Tibial artery (tissue), 4 donors: ENCODE data around the gene SNX25.

Experiments used
- DNase-seq, 2 donors: peaks; one replicate each; pipeline ENCODE4 v3.0.0-alpha.2; 2019
- H3K27ac ChIP-seq, 2 donors: fragments of 200-600 bp; sonication (generic) in 1 of 2; 1 replicate in 1 of 2; 2 replicates in 1 of 2; pipeline ENCODE4 v1.5.1; 2018 to 2019; ENCODE audit warnings: mild to moderate bottlenecking in 1 of 2
- H3K27me3 ChIP-seq, 2 donors: fragments of 200-600 bp; sonication (generic) in 1 of 2; one replicate each; pipeline versions ENCODE4 v1.5.1 to v1.6.0; 2016 to 2019
- H3K36me3 ChIP-seq, 3 donors: fragments of 200-600 bp; sonication (generic) in 2 of 3; one replicate each; pipeline ENCODE4 v1.5.1; 2016 to 2019; ENCODE audit warnings: mild to moderate bottlenecking in 2 of 3
- H3K4me1 ChIP-seq, 4 donors: fragments of 200-600 bp; sonication (generic) in 2 of 4; 1 replicate in 3 of 4; 2 replicates in 1 of 4; pipeline ENCODE4 v1.5.1; 2016 to 2019
- H3K4me3 ChIP-seq, 2 donors: fragments of 200-600 bp; sonication (generic) in 1 of 2; 1 replicate in 1 of 2; 2 replicates in 1 of 2; pipeline ENCODE4 v1.5.1; 2018 to 2019; ENCODE audit warnings: mild to moderate bottlenecking in 2 of 2
- H3K9me3 ChIP-seq, 3 donors: fragments of 200-600 bp; sonication (generic) in 1 of 3; one replicate each; pipeline ENCODE4 v1.5.1; 2016 to 2019
- CTCF ChIP-seq, 2 experiments: fragments of 200-600 bp in 1 of 2; fragments of 450-650 bp in 1 of 2; IDR thresholded peaks; one replicate each; pipeline ENCODE4 v1.5.1; 2017 to 2019; ENCODE audit warnings: antibody characterized with exemption in 2 of 2, mild to moderate bottlenecking in 1 of 2, moderate library complexity in 1 of 2
- intact Hi-C: fragments of 100-400 bp; cut with DNase I; formaldehyde crosslinking; loops from one replicate; pipeline ENCODE4 v1.15.0; 2023; ENCODE audit warnings: low total_unique reads

The SNX25 gene

GRCh38 chr4:185404031-185404430 lies 194.6 kb downstream of the SNX25 start:
- intact Hi-C loops = no loop called here
- H3K36me3 ChIP-seq = peaks cover 33 to 81% (median 66%) of the 10 kb centered on the region in 3 donors
- no peak overlapping the region for H3K4me3 ChIP-seq
- DNase-seq = no peak
- H3K4me1 ChIP-seq = peaks cover 0 to 24% (median 5%) of the 10 kb centered on the region in 4 donors
- no peak for TF ChIP-seq CTCF (IDR thresholded peaks at IDR 0.05)
- H3K27ac ChIP-seq = peak overlapping the region in 1 of 2 donors; percentile 50
- no peaks in the 10 kb centered on the region for H3K27me3 ChIP-seq
- H3K9me3 ChIP-seq = no peaks in the 10 kb centered on the region

GRCh38 chr4:185405296-185405999 lies 196.1 kb downstream of the SNX25 start:
- no peak overlapping the region for H3K4me3 ChIP-seq
- H3K4me1 ChIP-seq = peaks cover 0 to 18% (median under 1%) of the 10 kb centered on the region in 4 donors
- DNase-seq = no peak
- intact Hi-C loops = no loop called here
- peaks cover 30 to 75% (median 65%) of the 10 kb centered on the region in 3 donors for H3K36me3 ChIP-seq
- H3K9me3 ChIP-seq = no peaks in the 10 kb centered on the region
- H3K27ac ChIP-seq = peak overlapping the region in 1 of 2 donors; percentile 6
- no peak for TF ChIP-seq CTCF (IDR thresholded peaks at IDR 0.05)
- no peaks in the 10 kb centered on the region for H3K27me3 ChIP-seq

GRCh38 chr4:185408432-185408831 lies 199.0 kb downstream of the SNX25 start:
- intact Hi-C loops = no loop called here
- H3K4me1 ChIP-seq = peaks cover 0 to 8% (median 0%) of the 10 kb centered on the region in 4 donors
- no peak for DNase-seq
- no peak for TF ChIP-seq CTCF (IDR thresholded peaks at IDR 0.05)
- peaks cover 21 to 66% (median 55%) of the 10 kb centered on the region in 3 donors for H3K36me3 ChIP-seq
- no peak overlapping the region for H3K27ac ChIP-seq
- H3K4me3 ChIP-seq = no peak overlapping the region
- no peaks in the 10 kb centered on the region for H3K27me3 ChIP-seq
- H3K9me3 ChIP-seq = no peaks in the 10 kb centered on the region

GRCh38 chr4:185411849-185412248 lies 202.5 kb downstream of the SNX25 start:
- Histone ChIP-seq H3K4me1 (peaks cover 0 to 6% (median 0%) of the 10 kb centered on the region in 4 donors), H3K27ac (peak overlapping the region; percentile 9 to 21), H3K36me3 (peaks cover 21 to 64% (median 62%) of the 10 kb centered on the region in 3 donors), H3K4me3 (no peak overlapping the region), H3K27me3 (no peaks in the 10 kb centered on the region), H3K9me3 (no peaks in the 10 kb centered on the region)
- intact Hi-C loops = no loop called here
- DNase-seq = no peak
- TF ChIP-seq CTCF (IDR thresholded peaks at IDR 0.05) = no peak

- H3K27me3 ChIP-seq = no peaks in the 10 kb centered on the region
- intact Hi-C loops = no loop called here
- no peak for DNase-seq
- H3K36me3 ChIP-seq = peaks cover 27 to 70% (median 67%) of the 10 kb centered on the region in 3 donors
- TF ChIP-seq CTCF (IDR thresholded peaks at IDR 0.05) = no peak
- no peaks in the 10 kb centered on the region for H3K9me3 ChIP-seq
- H3K4me3 ChIP-seq = no peak overlapping the region
- H3K4me1 ChIP-seq = peaks cover 0 to 6% (median 0%) of the 10 kb centered on the region in 4 donors
- H3K27ac ChIP-seq = peak overlapping the region; percentile 9 to 21
Observed at GRCh38 chr4:185412412-185412811, 203.0 kb downstream of the SNX25 start.
